ENCODE data around the gene SOX5. TPM values are rescaled to one million over a fixed set of nuclear protein-coding genes. Genes with fewer than 3 reads are reported as not detected.

Gene SOX5
- total and polyA plus RNA-seq, 2 experiments from 2014 or later: 14.8 to 26.4 TPM

- WGBS (ENCODE audit: low lambda C conversion rate, missing lambda C conversion rate): 53% methylated on average over 2 of the region's 2 CpGs
- Histone ChIP-seq H3K9me2 (replicated peaks; ENCODE audit: insufficient read depth) (no peaks in the 10 kb centered on the region), H4K20me1 (ENCODE audit: insufficient read depth, poor library complexity, severe bottlenecking) (no peaks in the 10 kb centered on the region), H3K9me3 (ENCODE audit: low read depth) (no peaks in the 10 kb centered on the region), H3K79me2 (no peaks in the 10 kb centered on the region), H3K4me1 (ENCODE audit: insufficient read depth) (no peaks in the 10 kb centered on the region), H3K36me3 (replicated peaks; ENCODE audit: insufficient read depth, low read depth) (no peaks in the 10 kb centered on the region), H3K27ac (no peak overlapping the region), H3K4me3 (no peak overlapping the region), H3K4me2 (peak overlapping the region; percentile 84), H3K27me3 (no peaks in the 10 kb centered on the region), H2AFZ (no peak overlapping the region)
- no peak for DNase-seq (ENCODE audit: low spot score)
- no peak for TF ChIP-seq CTCF (IDR thresholded peaks at IDR 0.05; ENCODE audit: poor library complexity)
- no peak for TF ChIP-seq EZH2phosphoT487 (IDR thresholded peaks at IDR 0.05; ENCODE audit: low read depth, severe bottlenecking, unreplicated experiment)
- no peak for TF ChIP-seq EZH2 (IDR thresholded peaks at IDR 0.05; ENCODE audit: borderline replicate concordance)
Observed at GRCh38 chr12:23947395-23947794, 2.1 kb downstream of the SOX5 start.

- Histone ChIP-seq H2AFZ (no peak overlapping the region), H3K9me3 (ENCODE audit: low read depth) (no peaks in the 10 kb centered on the region), H3K4me2 (no peak overlapping the region), H3K9me2 (replicated peaks; ENCODE audit: insufficient read depth) (no peaks in the 10 kb centered on the region), H3K4me3 (no peak overlapping the region), H3K4me1 (ENCODE audit: insufficient read depth) (no peaks in the 10 kb centered on the region), H3K27me3 (no peaks in the 10 kb centered on the region), H3K27ac (no peak overlapping the region), H3K36me3 (replicated peaks; ENCODE audit: insufficient read depth, low read depth) (no peaks in the 10 kb centered on the region), H3K79me2 (no peaks in the 10 kb centered on the region), H4K20me1 (ENCODE audit: insufficient read depth, poor library complexity, severe bottlenecking) (no peaks in the 10 kb centered on the region)
- DNase-seq (ENCODE audit: low spot score): no peak
- 95% methylated on average over 2 of the region's 2 CpGs for WGBS (ENCODE audit: low lambda C conversion rate, missing lambda C conversion rate)
- TF ChIP-seq CTCF (IDR thresholded peaks at IDR 0.05; ENCODE audit: poor library complexity) (no peak), EZH2 (IDR thresholded peaks at IDR 0.05; ENCODE audit: borderline replicate concordance) (no peak), EZH2phosphoT487 (IDR thresholded peaks at IDR 0.05; ENCODE audit: low read depth, severe bottlenecking, unreplicated experiment) (no peak)
Observed at GRCh38 chr12:23945249-23945648, 4.2 kb downstream of the SOX5 start.

- WGBS (ENCODE audit: low lambda C conversion rate, missing lambda C conversion rate): 69% methylated on average over 5 of the region's 5 CpGs
- Histone ChIP-seq H3K9me3 (ENCODE audit: low read depth) (no peaks in the 10 kb centered on the region), H3K79me2 (no peaks in the 10 kb centered on the region), H3K27ac (no peak overlapping the region), H3K4me1 (ENCODE audit: insufficient read depth) (no peaks in the 10 kb centered on the region), H3K4me2 (no peak overlapping the region), H3K9me2 (replicated peaks; ENCODE audit: insufficient read depth) (no peaks in the 10 kb centered on the region), H3K36me3 (replicated peaks; ENCODE audit: insufficient read depth, low read depth) (no peaks in the 10 kb centered on the region), H3K27me3 (no peaks in the 10 kb centered on the region), H4K20me1 (ENCODE audit: insufficient read depth, poor library complexity, severe bottlenecking) (no peaks in the 10 kb centered on the region), H2AFZ (no peak overlapping the region), H3K4me3 (no peak overlapping the region)
- TF ChIP-seq CTCF (IDR thresholded peaks at IDR 0.05; ENCODE audit: poor library complexity) (no peak), EZH2 (IDR thresholded peaks at IDR 0.05; ENCODE audit: borderline replicate concordance) (no peak), EZH2phosphoT487 (IDR thresholded peaks at IDR 0.05; ENCODE audit: low read depth, severe bottlenecking, unreplicated experiment) (no peak)
- no peak for DNase-seq (ENCODE audit: low spot score)
Observed at GRCh38 chr12:23944067-23944466, 5.4 kb downstream of the SOX5 start.

- Histone ChIP-seq H3K4me1 (ENCODE audit: insufficient read depth) (no peaks in the 10 kb centered on the region), H3K79me2 (no peaks in the 10 kb centered on the region), H3K36me3 (replicated peaks; ENCODE audit: insufficient read depth, low read depth) (no peaks in the 10 kb centered on the region), H3K4me3 (no peak overlapping the region), H3K27me3 (no peaks in the 10 kb centered on the region), H3K9me2 (replicated peaks; ENCODE audit: insufficient read depth) (no peaks in the 10 kb centered on the region), H2AFZ (no peak overlapping the region), H3K27ac (no peak overlapping the region), H4K20me1 (ENCODE audit: insufficient read depth, poor library complexity, severe bottlenecking) (no peaks in the 10 kb centered on the region), H3K4me2 (no peak overlapping the region), H3K9me3 (ENCODE audit: low read depth) (no peaks in the 10 kb centered on the region)
- TF ChIP-seq EZH2 (IDR thresholded peaks at IDR 0.05; ENCODE audit: borderline replicate concordance) (no peak), CTCF (IDR thresholded peaks at IDR 0.05; ENCODE audit: poor library complexity) (no peak), EZH2phosphoT487 (IDR thresholded peaks at IDR 0.05; ENCODE audit: low read depth, severe bottlenecking, unreplicated experiment) (no peak)
- no peak for DNase-seq (ENCODE audit: low spot score)
- 80% methylated on average over 4 of the region's 4 CpGs for WGBS (ENCODE audit: low lambda C conversion rate, missing lambda C conversion rate)
Observed at GRCh38 chr12:23942841-23943240, 6.6 kb downstream of the SOX5 start.

All from hepatocyte (in vitro differentiated cells).